Thymus (tissue), 14 donors: ENCODE results near the gene RCOR1. TPM values are rescaled to one million over a fixed set of nuclear protein-coding genes. Genes with fewer than 3 reads are reported as not detected.
"Not testable (repeated sequence)": the region's sequence is repeated elsewhere in the genome, so short reads cannot be mapped to it uniquely, and the experiment has no call there.

ENCODE experiments used
- DNase-seq, 9 donors: peaks; one replicate each; pipeline ENCODE4 v3.0.0-alpha.2; 2013; ENCODE audit warnings: low spot score in 9 of 9, low read depth in 6 of 9, missing footprints in 1 of 9
- H3K27ac ChIP-seq, 2 donors: one replicate each; pipeline ENCODE4 v1.5.1; 2013; ENCODE audit warnings: control low read depth in 1 of 2, low read depth in 1 of 2, low read length in 1 of 2, mild to moderate bottlenecking in 1 of 2, moderate library complexity in 1 of 2
- H3K27me3 ChIP-seq, 2 donors: one replicate each; pipeline ENCODE4 v1.5.1; 2013; ENCODE audit warnings: low read length in 1 of 2; ENCODE audit not compliant: control insufficient read depth in 2 of 2, insufficient read depth in 1 of 2
- H3K36me3 ChIP-seq, 2 donors: one replicate each; pipeline ENCODE4 v1.5.1; 2013; ENCODE audit warnings: low read length in 1 of 2, mild to moderate bottlenecking in 1 of 2, moderate library complexity in 1 of 2; ENCODE audit not compliant: control insufficient read depth in 2 of 2, insufficient read depth in 2 of 2
- H3K4me1 ChIP-seq, 2 donors: one replicate each; pipeline ENCODE4 v1.5.1; 2013; ENCODE audit warnings: low read length in 2 of 2; ENCODE audit not compliant: control insufficient read depth in 2 of 2, insufficient read depth in 2 of 2
- H3K4me3 ChIP-seq, 2 donors: one replicate each; pipeline ENCODE4 v1.5.1; 2013; ENCODE audit warnings: low read length in 2 of 2, control low read depth in 1 of 2, mild to moderate bottlenecking in 1 of 2
- H3K9me3 ChIP-seq, 2 donors: one replicate each; pipeline ENCODE4 v1.5.1; 2013; ENCODE audit warnings: low read length in 1 of 2, mild to moderate bottlenecking in 1 of 2; ENCODE audit not compliant: control insufficient read depth in 2 of 2, insufficient read depth in 1 of 2
- WGBS: extraction: QIAGEN DNeasy Blood & Tissue Kit; methylation state at CpG from one replicate; pipeline ENCODE4 v1.1.7; 2013; 5-methylcytosine and 5-hydroxymethylcytosine counted together
- long read RNA-seq, 10 donors: transcript quantifications; one replicate each; lab custom pipeline, GENCODE V29; 2026
- polyA plus RNA-seq: library from polyadenylated mRNA; stranded (reverse); fragments of 200-250 nt; gene quantifications from one replicate; pipeline ENCODE4 v1.2.3, GENCODE V29; 2013
- total RNA-seq: library from RNA; stranded (reverse); fragments of 120-200 nt; gene quantifications from one replicate; pipeline ENCODE4 v1.2.4, GENCODE V29; 2013
- donor health status: healthy.

RCOR1 gene
- total RNA-seq, result 9.7 TPM
- polyA plus RNA-seq, result 9.2 TPM
- long read RNA-seq, donor 1, result 0 reads
- long read RNA-seq, donor 2, result 0 reads
- long read RNA-seq, donor 3, full-length matches to known transcripts, result 2 of 2 reads
- long read RNA-seq, donor 3, partial matches to known transcripts, result 0 of 2 reads
- long read RNA-seq, donor 3, other reads (novel, unspliced or antisense), result 0 of 2 reads
- long read RNA-seq, donor 4, full-length matches to known transcripts, result 3 of 3 reads
- long read RNA-seq, donor 4, partial matches to known transcripts, result 0 of 3 reads
- long read RNA-seq, donor 4, other reads (novel, unspliced or antisense), result 0 of 3 reads
- long read RNA-seq, donor 5, full-length matches to known transcripts, result 3 of 3 reads
- long read RNA-seq, donor 5, partial matches to known transcripts, result 0 of 3 reads
- long read RNA-seq, donor 5, other reads (novel, unspliced or antisense), result 0 of 3 reads
- long read RNA-seq, donor 6, full-length matches to known transcripts, result 6 of 6 reads
- long read RNA-seq, donor 6, partial matches to known transcripts, result 0 of 6 reads
- long read RNA-seq, donor 6, other reads (novel, unspliced or antisense), result 0 of 6 reads
- long read RNA-seq, donor 7, full-length matches to known transcripts, result 3 of 16 reads
- long read RNA-seq, donor 7, partial matches to known transcripts, result 13 of 16 reads
- long read RNA-seq, donor 7, other reads (novel, unspliced or antisense), result 0 of 16 reads
- long read RNA-seq, donor 8, full-length matches to known transcripts, result 2 of 2 reads
- long read RNA-seq, donor 8, partial matches to known transcripts, result 0 of 2 reads
- long read RNA-seq, donor 8, other reads (novel, unspliced or antisense), result 0 of 2 reads
- long read RNA-seq, donor 9, full-length matches to known transcripts, result 2 of 2 reads
- long read RNA-seq, donor 9, partial matches to known transcripts, result 0 of 2 reads
- long read RNA-seq, donor 9, other reads (novel, unspliced or antisense), result 0 of 2 reads
- long read RNA-seq, donor 10, full-length matches to known transcripts, result 1 of 1 reads
- long read RNA-seq, donor 10, partial matches to known transcripts, result 0 of 1 reads
- long read RNA-seq, donor 10, other reads (novel, unspliced or antisense), result 0 of 1 reads

DNA sequence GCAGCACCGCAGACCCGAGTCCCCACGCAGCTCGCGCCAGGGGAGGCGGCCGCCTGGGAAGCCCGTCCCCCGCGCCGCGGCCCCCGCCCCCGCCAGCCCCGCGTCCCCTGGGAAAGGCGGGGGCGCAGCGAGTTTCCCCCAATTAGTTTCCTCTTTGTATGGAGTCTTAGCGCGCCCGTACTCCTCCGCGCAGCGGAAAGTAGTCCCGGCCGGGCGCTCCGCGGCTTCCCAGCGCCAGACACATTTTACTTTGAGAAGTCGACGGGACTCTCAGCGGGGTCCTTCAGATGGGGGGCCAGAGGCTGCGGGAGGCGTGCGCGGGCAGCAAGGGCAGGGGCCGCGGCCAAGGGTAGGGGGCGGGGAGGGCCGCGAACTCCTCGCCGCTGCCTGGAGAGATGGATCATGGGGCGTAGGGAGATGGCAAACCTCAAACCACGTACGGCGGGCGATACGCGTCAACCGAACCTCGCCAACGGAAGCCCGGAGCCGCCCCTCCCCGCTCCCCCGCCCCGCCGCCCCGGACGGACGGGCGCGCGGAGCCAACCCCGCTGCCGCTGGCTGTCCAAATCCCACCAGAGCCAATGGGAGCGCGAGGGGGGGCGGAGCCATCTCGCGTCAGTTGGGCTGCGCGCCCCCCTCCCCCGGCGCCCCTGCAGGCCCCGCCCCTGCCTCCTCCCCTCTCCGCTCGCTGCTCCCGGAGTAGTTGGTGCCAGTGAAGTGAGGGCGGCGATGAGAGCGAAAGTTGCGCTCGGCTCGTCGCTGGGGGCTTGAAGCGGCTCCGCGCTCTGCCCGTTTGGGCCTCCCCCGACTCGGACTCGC is at the start of gene RCOR1:
Gene RCOR1 (plus strand): TSS at position 706 of the 819 bp plus-strand sequence. CDS start 238 bp downstream, outside the sequence.
- Histone ChIP-seq H3K27me3 (no peaks in the 10 kb centered on the region), H3K27ac (peak within 1 kb of the TSS; percentile 96 to 98), H3K9me3 (no peaks in the 10 kb centered on the region), H3K36me3 (peaks cover 0 to 2% of the 10 kb centered on the region in 2 donors), H3K4me1 (peaks cover 9 to 11% of the 10 kb centered on the region in 2 donors), H3K4me3 (peak within 1 kb of the TSS; percentile 70 to 92)
- under 1% methylated on average over 96 of the region's 96 CpGs for WGBS
- peak; percentile 86 to 99 (median 96) for DNase-seq

- 26% methylated on average over 43 of the region's 43 CpGs for WGBS
- Histone ChIP-seq H3K27ac (no peak overlapping the region), H3K36me3 (no peaks in the 10 kb centered on the region), H3K4me1 (peaks cover 4 to 23% of the 10 kb centered on the region in 2 donors), H3K4me3 (peak overlapping the region in 1 of 2 donors; percentile 20), H3K27me3 (peaks cover 27 to 64% of the 10 kb centered on the region in 2 donors), H3K9me3 (peaks cover 0 to 8% of the 10 kb centered on the region in 2 donors)
- no peak for DNase-seq
Observed at GRCh38 chr14:102544046-102544746, 48.3 kb upstream of the RCOR1 start.

DNA sequence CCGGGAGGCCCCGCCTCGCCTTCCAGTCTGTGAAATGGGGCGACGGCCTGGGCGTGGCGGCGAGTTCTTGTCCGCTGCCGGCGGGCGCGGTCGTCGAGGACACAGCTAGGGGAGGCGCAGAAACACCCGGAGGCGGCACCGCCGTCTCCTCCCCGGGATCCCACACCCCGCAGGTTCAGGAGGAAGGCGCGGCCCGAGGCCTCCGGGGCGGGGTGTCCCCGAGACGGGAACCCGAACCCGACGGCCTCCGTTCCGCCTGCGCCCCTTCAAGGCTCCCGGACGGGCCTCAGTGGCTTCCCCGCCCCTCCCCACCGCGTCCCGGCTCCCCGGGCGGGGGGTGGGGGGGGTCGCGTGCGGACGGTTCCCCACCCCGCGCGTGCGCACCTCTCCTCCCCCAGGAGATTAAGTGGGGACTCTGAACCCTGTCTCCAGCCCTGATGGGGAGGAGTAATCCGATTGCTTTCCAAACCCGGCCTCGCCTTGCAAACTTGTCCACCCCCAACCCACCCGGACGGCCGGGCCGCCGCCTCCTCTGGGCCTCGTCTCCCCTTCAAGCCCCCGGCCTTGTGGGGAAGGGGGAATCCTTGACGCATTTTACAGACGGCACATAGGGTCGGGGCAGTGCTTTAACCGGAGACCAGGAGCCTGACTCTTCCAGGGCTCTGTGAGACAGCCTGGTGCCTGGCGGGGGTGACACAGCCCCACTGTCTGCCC is 47.5 kb upstream of the RCOR1 start:
- peaks cover 27 to 64% of the 10 kb centered on the region in 2 donors for H3K27me3 ChIP-seq

DNA sequence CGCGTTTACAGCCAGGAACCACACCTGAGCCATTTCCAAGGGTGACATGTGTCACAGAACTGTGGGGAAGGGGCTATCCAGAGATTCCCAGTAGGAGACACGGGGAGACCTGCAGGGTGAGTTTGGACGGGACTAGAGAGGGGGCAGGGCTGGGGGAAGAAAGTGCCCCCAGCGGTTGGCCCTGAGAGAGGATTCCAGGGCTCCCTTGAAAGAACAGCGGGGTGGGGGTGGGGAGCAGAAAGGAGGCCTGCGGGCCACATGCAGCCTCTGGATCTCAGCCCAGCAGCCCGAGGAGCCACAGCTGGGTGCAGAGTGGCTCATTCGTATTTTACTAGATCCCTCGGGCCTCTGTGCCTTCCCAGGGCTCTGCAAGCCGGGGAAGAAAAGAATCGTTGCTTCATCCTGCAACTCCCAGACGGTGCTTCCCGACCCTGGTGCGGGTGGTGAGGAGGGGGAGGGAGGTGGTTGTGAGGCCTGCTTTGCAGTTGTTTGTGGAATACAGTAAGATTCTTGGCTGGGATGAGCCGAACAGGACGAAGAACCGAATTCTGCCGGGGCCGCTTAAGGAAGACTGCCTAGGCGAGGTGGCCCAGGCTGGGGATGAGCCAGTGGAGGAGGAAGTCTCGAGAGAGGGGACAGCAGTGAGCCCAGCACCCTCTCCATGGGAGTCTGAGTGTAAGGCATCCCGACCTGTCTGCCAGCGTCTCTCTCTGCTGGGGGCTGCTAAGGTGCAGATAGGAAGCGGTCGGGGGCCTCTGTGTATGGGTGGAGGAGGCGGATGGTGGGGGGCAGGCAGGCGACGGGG is 46.8 kb upstream of the RCOR1 start:
- H3K36me3 ChIP-seq, result no peaks in the 10 kb centered on the region
- no peak for DNase-seq
- WGBS, result 73% methylated on average over 29 of the region's 29 CpGs
- H3K4me3 ChIP-seq, result no peak overlapping the region
- peaks cover 27 to 64% of the 10 kb centered on the region in 2 donors for H3K27me3 ChIP-seq
- peaks cover 4 to 15% of the 10 kb centered on the region in 2 donors for H3K4me1 ChIP-seq
- H3K9me3 ChIP-seq, result peaks cover 0 to 8% of the 10 kb centered on the region in 2 donors
- no peak overlapping the region for H3K27ac ChIP-seq

More for the DNA sequence above, 47.5 kb upstream of the RCOR1 start:
- Histone ChIP-seq H3K4me1 (peaks cover 4 to 20% of the 10 kb centered on the region in 2 donors), H3K4me3 (peak overlapping the region in 1 of 2 donors; percentile 20), H3K27ac (no peak overlapping the region), H3K9me3 (peaks cover 0 to 8% of the 10 kb centered on the region in 2 donors), H3K36me3 (no peaks in the 10 kb centered on the region)
- no peak for DNase-seq
- 8% methylated on average over 66 of the region's 66 CpGs for WGBS

GRCh38 chr14:102548616-102549240 is 43.7 kb upstream of the RCOR1 start:
- Histone ChIP-seq H3K4me1 (peaks cover 4 to 15% of the 10 kb centered on the region in 2 donors), H3K36me3 (no peaks in the 10 kb centered on the region), H3K9me3 (peaks cover 0 to 8% of the 10 kb centered on the region in 2 donors), H3K27me3 (peaks cover 22 to 47% of the 10 kb centered on the region in 2 donors), H3K4me3 (no peak overlapping the region), H3K27ac (no peak overlapping the region)
- DNase-seq, result no peak
- WGBS, result 95% methylated on average over 3 of the region's 3 CpGs

- WGBS, result 96% methylated on average over 3 of the region's 3 CpGs
- Histone ChIP-seq H3K4me1 (peaks cover 0 to 10% of the 10 kb centered on the region in 2 donors), H3K27me3 (peaks cover 2 to 31% of the 10 kb centered on the region in 2 donors)
- not testable (repeated sequence) for H3K9me3 ChIP-seq, H3K4me3 ChIP-seq, H3K36me3 ChIP-seq, H3K27ac ChIP-seq, DNase-seq
Observed at GRCh38 chr14:102550927-102551401, 41.5 kb upstream of the RCOR1 start.
